Stimulated activated CD8-positive, alpha-beta memory T cell treated with anti-CD3 and anti-CD28 coated beads, Interleukin-4, amount 100 ng/mL, for 1 hour (primary cell): Measurements from ENCODE around the gene NPIPA8.
"Not testable (repeated sequence)": the region's sequence is repeated elsewhere in the genome, so short reads cannot be mapped to it uniquely, and the experiment has no call there.

Experiments
- DNase-seq, 2 donors: peaks; one replicate each; pipeline ENCODE4 v3.0.0-alpha.2; 2020; ENCODE audit warnings: low read depth in 2 of 2, low spot score in 1 of 2

NPIPA8 gene

GRCh38 chr16:18280319-18280718 is 56.2 kb downstream of the NPIPA8 start:
- DNase-seq = not testable (repeated sequence)

GRCh38 chr16:18276756-18277155 is 59.8 kb downstream of the NPIPA8 start:
- DNase-seq = not testable (repeated sequence)

GRCh38 chr16:18270171-18270570 is 66.4 kb downstream of the NPIPA8 start:
- not testable (repeated sequence) for DNase-seq
